Liver (tissue), 3 donors: ENCODE results near the gene PIM1.

Experiments
- ATF3 ChIP-seq: IDR thresholded peaks from 2 replicates; pipeline ENCODE4 v1.6.1; 2016; ENCODE audit warnings: antibody characterized with exemption
- CTCF ChIP-seq: fragments of 150-350 bp; IDR thresholded peaks from 2 replicates; pipeline ENCODE4 v1.5.1; 2017; ENCODE audit warnings: improper control_type of control experiment, low read depth, low read length; ENCODE audit not compliant: missing input control
- GABPA ChIP-seq, 2 donors: IDR thresholded peaks in 1 of 2; conservative IDR thresholded peaks in 1 of 2; 2 replicates each; pipeline ENCODE4 v1.6.1; 2016; ENCODE audit warnings: antibody characterized with exemption in 2 of 2, mild to moderate bottlenecking in 1 of 2, moderate library complexity in 1 of 2
- HNF4G ChIP-seq: IDR thresholded peaks from 2 replicates; pipeline ENCODE4 v1.6.1; 2016; ENCODE audit warnings: antibody characterized with exemption
- JUND ChIP-seq, 2 donors: IDR thresholded peaks; 2 replicates each; pipeline ENCODE4 v1.6.1; 2016; ENCODE audit warnings: antibody characterized with exemption in 2 of 2
- MAX ChIP-seq: IDR thresholded peaks from 2 replicates; pipeline ENCODE4 v1.6.1; 2016; ENCODE audit warnings: antibody characterized with exemption
- NR2F2 ChIP-seq: IDR thresholded peaks from 2 replicates; pipeline ENCODE4 v1.6.1; 2016; ENCODE audit warnings: antibody characterized with exemption
- RAD21 ChIP-seq, 2 donors: IDR thresholded peaks; 2 replicates each; pipeline ENCODE4 v1.6.1; 2016; ENCODE audit warnings: antibody characterized with exemption in 2 of 2, mild to moderate bottlenecking in 2 of 2
- REST ChIP-seq: IDR thresholded peaks from 2 replicates; pipeline ENCODE4 v1.6.1; 2016; ENCODE audit warnings: antibody characterized with exemption, mild to moderate bottlenecking
- RXRA ChIP-seq, 2 donors: IDR thresholded peaks; 2 replicates each; pipeline ENCODE4 v1.6.1; 2017 to 2018; ENCODE audit warnings: antibody characterized with exemption in 2 of 2, mild to moderate bottlenecking in 1 of 2
- SP1 ChIP-seq: IDR thresholded peaks from 2 replicates; pipeline ENCODE4 v1.6.1; 2018; ENCODE audit warnings: antibody characterized with exemption, mild to moderate bottlenecking
- TAF1 ChIP-seq: conservative IDR thresholded peaks from 2 replicates; pipeline ENCODE4 v1.6.1; 2016; ENCODE audit warnings: antibody characterized with exemption, mild to moderate bottlenecking
- YY1 ChIP-seq: IDR thresholded peaks from 2 replicates; pipeline ENCODE4 v1.6.1; 2016; ENCODE audit warnings: antibody characterized with exemption, mild to moderate bottlenecking
- ZBTB33 ChIP-seq: IDR thresholded peaks from 2 replicates; pipeline ENCODE4 v1.6.1; 2016; ENCODE audit warnings: antibody characterized with exemption
- donor health status: healthy.
- donor health status: healthy.

GRCh38 chr6:37168811-37169495 lies 999 bp upstream of the PIM1 start:
- no peak for TF ChIP-seq TAF1
- TF ChIP-seq CTCF, result no peak
- TF ChIP-seq MAX, result no peak
- no peak for TF ChIP-seq NR2F2
- no peak for TF ChIP-seq REST
- TF ChIP-seq YY1, result no peak
- TF ChIP-seq RXRA (IDR thresholded peaks at IDR 0.05), result no peak
- TF ChIP-seq JUND (IDR thresholded peaks at IDR 0.05), result no peak
- TF ChIP-seq ATF3, result no peak
- TF ChIP-seq ZBTB33, result no peak
- no peak for TF ChIP-seq GABPA (IDR thresholded peaks at IDR 0.05 in 1 of 2, conservative IDR thresholded peaks at IDR 0.05 in 1 of 2)
- no peak for TF ChIP-seq RAD21 (IDR thresholded peaks at IDR 0.05)
- no peak for TF ChIP-seq SP1
- TF ChIP-seq HNF4G, result no peak
